Measurements from ENCODE around the gene ZNF497. TPM values are rescaled to one million over a fixed set of nuclear protein-coding genes. Genes with fewer than 3 reads are reported as not detected.

The ZNF497 gene
- total and polyA plus RNA-seq, 2 donors (not counting 1 experiment from before 2014, with no cell fraction given): 1.6 to 2.7 TPM

GRCh38 chr19:58336216-58336615 lies 26.3 kb downstream of the ZNF497 start:
- Histone ChIP-seq H3K9ac (ENCODE audit: low read length) (no peak overlapping the region), H3K9me3 (ENCODE audit: control extremely low read depth in 1 of 3, control insufficient read depth in 2 of 3, insufficient read depth in 1 of 3, low read length in 2 of 3) (peaks cover 0 to 9% (median 0%) of the 10 kb centered on the region in 3 donors), H3K36me3 (replicated peaks in 1 of 2; ENCODE audit: control extremely low read depth in 1 of 2, control insufficient read depth in 1 of 2, extremely low read depth in 1 of 2, insufficient read depth in 2 of 2, low read length in 1 of 2) (peaks cover 2 to 34% of the 10 kb centered on the region in 2 experiments), H3K79me2 (ENCODE audit: control insufficient read depth, insufficient read depth, low read length) (peaks cover 14% of the 10 kb centered on the region), H3K27me3 (replicated peaks in 1 of 4; ENCODE audit: control extremely low read depth in 1 of 4, control insufficient read depth in 3 of 4, insufficient read depth in 4 of 4, low read length in 3 of 4) (no peaks in the 10 kb centered on the region), H3K4me3 (ENCODE audit: control extremely low read depth in 1 of 5, extremely low read depth in 1 of 5, insufficient read depth in 1 of 5, low read depth in 2 of 5, low read length in 4 of 5) (no peak overlapping the region), H3K27ac (ENCODE audit: low read length in 2 of 2) (no peak overlapping the region), H3K4me1 (ENCODE audit: control insufficient read depth in 2 of 2, insufficient read depth in 2 of 2, low read length in 2 of 2) (no peaks in the 10 kb centered on the region), H4K20me1 (ENCODE audit: control insufficient read depth, insufficient read depth, low read length, poor library complexity, severe bottlenecking) (no peaks in the 10 kb centered on the region), H2AFZ (ENCODE audit: insufficient read depth, low read depth, low read length, poor library complexity, severe bottlenecking) (no peak overlapping the region), H3K4me2 (replicated peaks; ENCODE audit: low read depth, low read length, poor library complexity, severe bottlenecking) (no peak overlapping the region)
- Mint-ChIP-seq H3K4me1 (no peaks in the 10 kb centered on the region), H3K27ac (no peak overlapping the region), H3K4me3 (no peak overlapping the region), H3K27me3 (no peaks in the 10 kb centered on the region), H3K9me3 (ENCODE audit: insufficient read depth) (no peaks in the 10 kb centered on the region)
- TF ChIP-seq CTCF (IDR thresholded peaks at IDR 0.05) (no peak), EZH2 (IDR thresholded peaks at IDR 0.05; ENCODE audit: borderline replicate concordance, insufficient read depth, low read depth, low read length, poor library complexity, severe bottlenecking) (no peak)
- CTCF ChIA-PET: no interaction called here
- no peak for DNase-seq
- intact Hi-C loops (cut with micrococcal nuclease): no loop called here
- no peak for ATAC-seq (ENCODE audit: low read depth)
- POLR2A ChIA-PET: no interaction called here
- WGBS (ENCODE audit: insufficient coverage): no CpG with 5 or more reads among the region's 1 CpG

- no peak overlapping the region for H3K27ac ChIP-seq (ENCODE audit: low read length in 2 of 2)
- Mint-ChIP-seq H3K4me1 (no peaks in the 10 kb centered on the region), H3K27me3 (no peaks in the 10 kb centered on the region), H3K27ac (no peak overlapping the region), H3K4me3 (no peak overlapping the region), H3K9me3 (ENCODE audit: insufficient read depth) (no peaks in the 10 kb centered on the region)
- H3K9me3 ChIP-seq (ENCODE audit: control extremely low read depth in 1 of 3, control insufficient read depth in 2 of 3, insufficient read depth in 1 of 3, low read length in 2 of 3): peaks cover 0 to 9% (median 0%) of the 10 kb centered on the region in 3 donors
- H3K4me2 ChIP-seq (replicated peaks; ENCODE audit: low read depth, low read length, poor library complexity, severe bottlenecking): no peak overlapping the region
- WGBS (ENCODE audit: insufficient coverage): 92% methylated on average over 2 of the region's 3 CpGs
- H2AFZ ChIP-seq (ENCODE audit: insufficient read depth, low read depth, low read length, poor library complexity, severe bottlenecking): no peak overlapping the region
- H3K36me3 ChIP-seq (replicated peaks in 1 of 2; ENCODE audit: control extremely low read depth in 1 of 2, control insufficient read depth in 1 of 2, extremely low read depth in 1 of 2, insufficient read depth in 2 of 2, low read length in 1 of 2): peaks cover 2 to 34% of the 10 kb centered on the region in 2 experiments
- ATAC-seq (ENCODE audit: low read depth): no peak
- DNase-seq: no peak
- no peak for TF ChIP-seq EZH2 (IDR thresholded peaks at IDR 0.05; ENCODE audit: borderline replicate concordance, insufficient read depth, low read depth, low read length, poor library complexity, severe bottlenecking)
- TF ChIP-seq CTCF (IDR thresholded peaks at IDR 0.05): no peak
- intact Hi-C loops (cut with micrococcal nuclease): no loop called here
- ChIA-PET POLR2A (no interaction called here), CTCF (no interaction called here)
- no peaks in the 10 kb centered on the region for H3K27me3 ChIP-seq (replicated peaks in 1 of 4; ENCODE audit: control extremely low read depth in 1 of 4, control insufficient read depth in 3 of 4, insufficient read depth in 4 of 4, low read length in 3 of 4)
- H3K4me1 ChIP-seq (ENCODE audit: control insufficient read depth in 2 of 2, insufficient read depth in 2 of 2, low read length in 2 of 2): no peaks in the 10 kb centered on the region
- no peak overlapping the region for H3K4me3 ChIP-seq (ENCODE audit: control extremely low read depth in 1 of 5, extremely low read depth in 1 of 5, insufficient read depth in 1 of 5, low read depth in 2 of 5, low read length in 4 of 5)
- no peak overlapping the region for H3K9ac ChIP-seq (ENCODE audit: low read length)
- H3K79me2 ChIP-seq (ENCODE audit: control insufficient read depth, insufficient read depth, low read length): peaks cover 14% of the 10 kb centered on the region
- no peaks in the 10 kb centered on the region for H4K20me1 ChIP-seq (ENCODE audit: control insufficient read depth, insufficient read depth, low read length, poor library complexity, severe bottlenecking)
Observed at GRCh38 chr19:58335630-58336029, 26.9 kb downstream of the ZNF497 start.

Data from B cell (primary cell).